Left hindlimb (tissue), 1 donor: ENCODE measurements around the gene MT1F.
"Not testable (repeated sequence)": the region's sequence is repeated elsewhere in the genome, so short reads cannot be mapped to it uniquely, and the experiment has no call there.

Experiments used
- DNase-seq: peaks from one replicate; pipeline ENCODE4 v3.0.0-alpha.2; 2018

The MT1F gene

DNA sequence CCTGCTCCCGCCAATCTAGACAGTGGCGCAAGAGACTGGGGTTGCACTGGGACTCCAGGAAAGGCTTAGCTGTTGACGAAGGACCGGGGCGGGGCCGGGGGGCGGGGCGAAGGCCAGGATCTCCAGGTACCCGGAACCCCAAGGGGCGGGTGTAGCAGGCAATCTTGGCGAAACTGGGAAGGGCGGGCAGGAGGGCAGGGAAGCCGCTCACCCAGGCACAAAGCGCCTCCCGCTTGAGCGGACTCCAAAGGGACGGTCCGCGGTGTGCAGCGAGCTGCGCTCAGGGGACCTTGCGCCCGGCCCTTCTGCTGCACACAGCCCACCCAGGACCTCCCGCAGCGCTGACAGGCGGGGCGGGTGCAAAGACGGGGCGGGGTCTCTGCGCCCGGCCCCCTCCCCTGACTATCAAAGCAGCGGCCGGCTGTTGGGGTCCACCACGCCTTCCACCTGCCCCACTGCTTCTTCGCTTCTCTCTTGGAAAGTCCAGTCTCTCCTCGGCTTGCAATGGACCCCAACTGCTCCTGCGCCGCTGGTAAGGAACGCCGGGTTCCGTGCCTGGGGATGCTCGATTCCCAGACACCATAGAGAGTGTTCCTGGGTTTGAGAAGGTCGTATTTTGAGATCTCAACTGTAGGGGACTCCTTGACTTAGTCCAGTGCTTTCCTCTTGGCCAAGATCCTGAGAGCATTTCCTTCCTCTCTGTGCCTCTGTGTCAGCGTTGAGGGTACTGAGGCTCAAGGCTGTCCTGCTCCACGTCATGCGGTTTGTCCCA, at the start of gene MT1F:
Gene MT1F (plus strand): TSS at position 405 of the 772 bp plus-strand sequence. CDS start 100 bp downstream, at position 505.
- DNase-seq: no peak

DNA sequence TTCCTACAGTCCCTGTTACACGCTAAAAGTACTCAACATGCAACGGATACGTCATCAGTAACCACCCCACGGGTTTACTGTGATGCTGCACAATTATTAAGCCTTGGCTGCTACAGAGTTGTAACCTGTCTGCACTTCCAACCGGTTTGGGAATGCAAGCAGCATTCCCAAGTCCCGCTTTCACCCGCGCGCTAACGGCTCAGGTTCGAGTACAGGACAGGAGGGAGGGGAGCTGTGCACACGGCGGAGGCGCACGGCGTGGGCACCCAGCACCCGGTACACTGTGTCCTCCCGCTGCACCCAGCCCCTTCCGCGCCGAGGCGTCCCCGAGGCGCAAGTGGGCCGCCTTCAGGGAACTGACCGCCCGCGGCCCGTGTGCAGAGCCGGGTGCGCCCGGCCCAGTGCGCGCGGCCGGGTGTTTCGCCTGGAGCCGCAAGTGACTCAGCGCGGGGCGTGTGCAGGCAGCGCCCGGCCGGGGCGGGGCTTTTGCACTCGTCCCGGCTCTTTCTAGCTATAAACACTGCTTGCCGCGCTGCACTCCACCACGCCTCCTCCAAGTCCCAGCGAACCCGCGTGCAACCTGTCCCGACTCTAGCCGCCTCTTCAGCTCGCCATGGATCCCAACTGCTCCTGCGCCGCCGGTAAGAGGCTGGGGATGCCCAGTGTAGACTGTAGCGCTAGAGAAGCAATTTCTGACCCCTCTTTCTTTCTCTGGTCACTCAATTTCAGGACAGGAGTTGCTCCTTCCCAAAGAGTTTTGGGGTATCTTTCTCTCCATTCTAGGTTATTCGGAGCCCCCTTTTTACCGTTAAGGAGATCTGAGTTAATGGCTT, 49.5 kb upstream of the MT1F start, which contains the start of gene MT2A:
Gene MT2A (plus strand): TSS at position 542 of the 833 bp plus-strand sequence. CDS start 72 bp downstream, at position 614.
- peak; percentile 93 for DNase-seq

DNA sequence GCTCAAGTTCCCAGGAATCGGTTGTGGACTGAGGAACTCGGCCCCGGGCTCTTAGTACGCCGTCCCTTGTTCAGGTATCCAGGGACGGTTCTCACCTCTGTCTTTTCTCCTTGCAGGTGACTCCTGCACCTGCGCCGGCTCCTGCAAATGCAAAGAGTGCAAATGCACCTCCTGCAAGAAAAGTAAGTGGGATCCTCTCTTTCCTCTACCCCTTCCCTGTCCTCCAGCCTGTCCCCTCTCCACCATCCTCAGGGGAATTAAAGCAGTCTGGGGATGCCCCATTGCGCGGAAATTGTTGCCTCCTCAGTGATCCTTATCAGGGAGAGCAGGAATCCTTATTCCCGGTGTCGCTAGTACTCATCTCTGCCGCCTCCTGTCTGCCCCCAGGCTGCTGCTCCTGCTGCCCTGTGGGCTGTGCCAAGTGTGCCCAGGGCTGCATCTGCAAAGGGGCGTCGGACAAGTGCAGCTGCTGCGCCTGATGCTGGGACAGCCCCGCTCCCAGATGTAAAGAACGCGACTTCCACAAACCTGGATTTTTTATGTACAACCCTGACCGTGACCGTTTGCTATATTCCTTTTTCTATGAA, 48.8 kb upstream of the MT1F start:
- no peak for DNase-seq

DNA sequence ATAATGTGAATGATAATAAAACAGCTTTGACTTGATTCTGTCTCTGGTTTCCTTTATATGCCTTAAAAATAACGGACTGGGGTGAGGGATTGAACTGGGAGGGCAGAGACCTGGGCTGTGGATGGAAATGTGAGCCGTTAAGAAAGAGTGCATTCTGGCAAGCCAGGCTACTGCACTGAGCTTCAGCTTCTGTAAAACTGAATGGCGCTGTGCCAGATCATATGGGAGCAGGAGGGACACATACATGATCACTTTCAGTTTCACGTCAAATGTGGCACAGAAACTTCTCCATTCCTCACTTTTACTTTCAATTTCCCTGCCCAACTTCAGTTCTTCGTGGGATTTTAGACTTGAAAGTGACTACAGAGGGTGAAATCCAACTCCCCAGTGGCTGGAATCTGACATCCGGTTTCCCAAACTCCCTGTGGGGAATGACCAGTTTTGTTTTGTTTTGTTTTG, 48.3 kb upstream of the MT1F start:
- DNase-seq: peak; percentile 58

DNA sequence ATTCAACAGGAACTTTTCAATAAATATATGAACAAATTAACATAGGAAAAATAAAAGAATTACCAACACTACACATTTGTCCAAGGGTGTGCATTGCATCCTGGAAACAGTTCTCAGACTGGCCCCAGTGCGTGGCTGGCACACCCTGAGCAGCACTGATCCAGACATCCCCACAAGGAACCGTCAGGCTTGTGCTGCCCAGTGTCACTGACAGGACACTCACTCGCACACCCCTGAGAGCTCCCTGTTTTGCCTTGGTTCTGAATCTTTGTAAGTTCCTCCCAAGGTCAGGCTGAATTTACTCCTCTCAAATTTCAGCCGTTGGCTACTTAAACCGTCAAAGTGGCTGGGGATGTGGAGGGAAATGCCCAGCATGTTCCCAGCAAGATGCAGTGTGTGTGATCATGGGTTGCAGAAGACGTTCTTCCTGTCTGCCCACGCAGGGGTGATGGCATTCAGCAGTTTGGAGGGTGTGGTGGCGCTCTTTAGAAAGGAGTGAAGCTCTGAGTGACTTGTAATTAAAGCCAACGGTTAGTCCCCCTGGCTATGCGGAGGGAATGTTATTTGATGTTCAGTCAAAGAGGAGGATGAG, 47.6 kb upstream of the MT1F start:
- DNase-seq: peak; percentile 51

DNA sequence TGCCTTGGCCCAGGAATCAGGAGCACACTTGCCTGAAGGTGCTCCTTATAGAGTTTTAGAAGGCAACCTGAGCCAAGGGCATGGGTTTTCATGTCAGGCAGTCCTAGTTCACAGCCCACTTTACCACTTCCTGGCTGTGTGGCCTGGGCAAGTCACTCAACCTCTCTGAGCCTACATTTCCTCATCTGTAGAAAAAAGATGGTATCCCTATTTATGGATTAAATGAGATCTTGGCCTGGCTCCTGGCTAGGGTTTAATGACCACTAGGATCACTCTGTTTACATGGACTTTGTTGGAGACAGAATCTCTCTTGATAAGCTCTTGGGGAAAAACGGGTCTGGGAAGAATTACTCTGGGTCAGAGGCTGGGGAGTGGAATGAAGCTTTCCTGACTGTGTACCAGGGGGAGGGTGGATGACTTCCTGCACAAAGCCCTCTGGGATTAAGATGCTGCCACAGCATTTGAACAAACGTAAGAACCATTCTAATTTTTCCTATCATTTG, 47.1 kb upstream of the MT1F start:
- DNase-seq: no peak

DNA sequence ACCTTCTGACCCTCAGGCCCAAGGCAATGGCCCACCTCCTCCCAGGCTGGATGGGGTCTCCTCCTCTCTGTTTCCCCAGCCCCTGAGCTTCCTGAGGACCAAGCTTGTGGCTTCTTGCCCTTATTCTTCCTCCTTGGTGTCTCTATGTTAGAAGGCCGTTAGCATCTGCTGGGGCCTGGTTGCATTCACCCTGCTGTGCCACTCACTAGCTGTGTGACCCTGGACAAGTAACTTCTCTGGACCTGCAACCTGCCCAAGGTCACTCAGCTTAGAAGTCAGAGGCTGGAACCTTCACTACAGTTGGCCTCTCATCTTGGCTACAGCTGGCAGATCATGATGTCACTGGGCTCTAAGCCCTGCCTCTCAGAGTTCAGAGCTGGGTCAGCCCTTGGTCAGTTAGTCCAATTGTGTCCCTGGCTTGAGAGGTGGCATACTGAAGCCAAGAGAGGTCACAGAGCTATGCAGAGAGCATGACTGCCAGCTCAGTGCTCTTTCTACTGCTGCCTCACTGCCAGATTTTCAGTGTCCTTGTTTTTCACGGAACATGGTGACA, 46.4 kb upstream of the MT1F start:
- no peak for DNase-seq

DNA sequence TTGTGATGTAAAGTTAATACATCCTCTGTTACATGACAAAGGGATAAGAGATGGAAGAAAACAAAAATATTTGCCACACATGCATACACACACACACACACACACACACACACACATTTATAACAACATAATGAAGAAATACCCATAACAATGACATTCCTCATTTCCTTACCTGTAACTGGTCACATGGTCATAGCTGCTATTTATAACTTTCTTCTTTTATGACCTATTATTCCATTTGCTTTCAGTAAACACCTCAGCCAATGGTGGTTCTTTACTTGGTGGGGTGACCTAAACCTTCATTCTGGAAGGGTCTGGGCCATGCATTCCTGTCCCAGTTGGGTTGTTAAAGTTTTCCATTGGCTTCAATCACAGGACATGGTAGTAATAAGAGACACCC, 44.1 kb upstream of the MT1F start:
- no peak for DNase-seq

DNA sequence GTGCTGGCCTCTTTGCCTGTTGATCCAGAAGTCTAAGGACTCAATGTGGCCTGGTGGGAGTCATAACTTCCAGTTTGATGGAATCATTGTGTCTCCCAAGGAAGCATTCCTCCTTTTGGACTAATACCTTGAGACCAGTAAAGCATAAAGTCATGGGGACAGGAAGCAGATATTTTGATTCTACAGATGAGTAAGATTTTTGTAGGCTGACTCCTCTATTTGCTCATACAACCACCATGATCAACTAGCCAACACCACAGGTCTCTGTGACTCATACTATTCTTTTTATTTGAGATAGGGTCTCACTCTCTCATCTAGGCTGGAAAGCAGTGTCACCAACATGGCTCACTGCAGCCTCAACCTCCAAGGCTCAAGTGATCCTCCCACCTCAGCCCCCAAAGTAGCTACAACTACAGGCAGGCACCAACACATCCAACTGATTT, 43.2 kb upstream of the MT1F start:
- DNase-seq: no peak

DNA sequence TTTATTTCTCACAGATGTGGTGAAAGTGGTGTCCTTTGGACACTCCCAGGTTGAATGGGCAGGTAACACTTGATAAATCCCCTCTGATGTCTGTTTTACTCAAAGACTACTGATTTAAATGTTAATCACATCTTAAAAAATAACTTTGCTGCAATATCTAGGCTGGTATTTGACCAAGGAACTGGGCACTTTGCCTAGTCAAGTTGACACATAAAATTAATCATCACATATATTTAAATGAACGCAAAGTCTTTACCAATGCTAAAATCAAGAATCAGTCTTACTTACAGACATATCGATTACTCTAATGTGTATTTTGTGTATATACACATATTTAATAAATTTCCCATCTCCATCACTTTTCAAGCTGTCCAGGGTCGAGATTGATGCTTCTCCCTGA, 42.4 kb upstream of the MT1F start:
- DNase-seq: no peak

DNA sequence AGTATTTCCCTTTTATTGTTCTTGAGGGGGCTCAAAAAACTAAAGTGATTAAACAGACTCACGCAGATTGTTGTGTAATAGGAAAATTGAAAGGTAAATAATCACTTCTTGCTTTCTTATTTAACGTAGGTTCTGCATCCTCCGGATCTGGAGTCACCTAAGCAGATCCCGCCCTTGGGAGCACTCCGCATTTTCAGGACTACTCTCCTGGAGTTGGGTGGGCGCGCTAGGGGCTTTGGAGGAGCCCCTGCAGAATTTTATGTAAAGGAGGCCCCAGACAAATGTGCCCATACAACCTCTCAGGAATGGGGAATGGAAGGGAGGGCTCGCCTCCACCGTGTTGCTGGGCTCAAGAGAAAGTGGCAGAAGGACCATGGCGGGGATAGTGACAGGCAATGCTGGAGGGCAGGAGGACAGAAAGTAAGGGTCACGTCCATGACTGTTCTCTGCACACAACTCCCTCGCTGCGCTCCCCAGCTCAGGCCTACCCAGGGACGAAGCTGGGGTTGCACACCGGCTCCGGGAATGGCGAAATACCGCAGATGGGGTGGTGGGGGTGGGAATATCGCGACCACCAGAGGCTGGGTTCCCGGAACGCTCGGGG, 41.0 kb upstream of the MT1F start:
- DNase-seq: no peak

DNA sequence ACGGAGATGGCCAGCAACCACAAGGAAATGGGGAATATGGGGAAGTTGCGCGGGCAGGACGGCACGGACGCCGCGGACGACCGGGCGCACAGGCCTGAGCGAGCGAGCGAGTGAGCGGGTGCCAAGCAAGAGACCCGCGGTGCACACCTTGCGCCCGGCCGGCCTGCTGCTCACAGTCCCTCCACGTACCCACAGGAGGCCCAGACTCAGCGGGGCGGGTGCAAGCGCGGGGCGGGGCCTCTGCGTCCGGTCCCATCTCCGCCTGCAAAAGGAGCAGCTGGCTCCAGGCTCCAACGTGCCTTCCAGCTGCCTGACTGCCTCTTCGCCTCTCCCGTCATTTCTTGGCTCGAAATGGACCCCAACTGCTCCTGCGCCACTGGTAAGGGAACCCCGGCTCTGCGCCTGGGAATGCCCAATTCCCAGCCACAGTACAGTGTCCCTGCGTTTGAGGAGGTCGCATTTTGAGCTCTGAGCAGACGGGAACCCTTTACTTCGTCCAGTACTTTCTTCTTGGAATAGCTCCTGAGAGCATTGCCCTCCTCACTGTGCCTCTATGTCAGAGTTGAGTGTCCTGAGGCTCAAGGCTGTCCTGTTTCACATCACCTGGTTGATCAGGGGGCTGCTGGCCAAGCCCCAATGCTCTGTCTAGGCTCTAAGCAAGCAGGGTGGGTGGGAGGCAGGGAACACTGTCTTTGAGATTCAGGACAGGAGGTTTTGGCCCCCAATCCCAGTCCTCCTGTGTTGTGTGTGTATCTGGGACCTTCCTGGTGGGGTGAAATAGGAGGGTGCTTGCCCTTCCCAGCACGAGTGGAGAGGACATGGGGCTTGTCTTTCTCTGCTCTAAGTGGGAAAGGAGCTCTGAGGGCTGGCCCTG, 40.3 kb upstream of the MT1F start:
- peak; percentile 81 for DNase-seq

DNA sequence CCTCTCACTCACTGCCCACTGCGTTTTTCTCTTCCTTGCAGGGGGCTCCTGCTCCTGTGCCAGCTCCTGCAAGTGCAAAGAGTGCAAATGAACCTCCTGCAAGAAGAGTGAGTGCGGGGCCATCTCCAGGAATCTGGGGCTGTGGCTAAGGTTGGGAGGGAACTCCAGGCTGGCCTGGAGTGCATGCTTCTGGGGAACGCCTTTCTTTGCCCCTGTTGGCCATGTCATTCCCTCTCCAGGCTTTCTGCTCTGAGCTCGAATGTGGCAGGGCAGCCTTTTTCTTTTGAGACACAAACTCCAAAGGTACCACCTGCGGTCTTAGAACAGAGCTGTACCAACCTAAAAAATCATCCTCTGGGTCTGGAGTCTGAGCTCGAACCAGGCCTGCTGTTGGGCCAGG, 39.6 kb upstream of the MT1F start:
- DNase-seq: no peak

DNA sequence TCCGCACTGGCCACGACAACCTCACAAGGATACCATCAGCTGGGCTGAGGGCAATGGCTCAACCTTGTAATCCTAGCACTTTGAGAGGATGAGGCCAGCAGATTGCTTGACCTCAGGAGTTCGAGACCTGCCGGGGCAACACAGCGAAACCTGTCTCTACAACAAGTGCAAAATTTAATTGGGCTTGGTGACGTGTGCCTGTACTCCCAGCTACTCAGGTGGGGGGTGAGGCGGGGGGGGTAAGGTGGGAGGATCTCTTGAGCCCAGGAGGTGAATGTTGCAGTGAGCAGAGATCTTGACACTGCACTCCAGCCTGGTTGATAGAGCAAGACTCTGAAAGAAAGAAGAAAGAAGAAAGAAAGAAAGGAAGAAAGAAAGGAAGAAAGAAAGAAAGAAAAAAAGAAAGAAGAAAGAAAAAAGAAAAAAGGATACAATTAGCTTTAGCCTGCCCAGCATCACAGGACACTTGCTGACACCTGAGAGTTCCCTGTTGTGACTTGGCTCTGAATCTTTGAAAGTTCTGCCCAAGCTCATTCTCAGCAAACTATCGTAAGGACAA, 37.3 kb upstream of the MT1F start:
- DNase-seq: no peak

DNA sequence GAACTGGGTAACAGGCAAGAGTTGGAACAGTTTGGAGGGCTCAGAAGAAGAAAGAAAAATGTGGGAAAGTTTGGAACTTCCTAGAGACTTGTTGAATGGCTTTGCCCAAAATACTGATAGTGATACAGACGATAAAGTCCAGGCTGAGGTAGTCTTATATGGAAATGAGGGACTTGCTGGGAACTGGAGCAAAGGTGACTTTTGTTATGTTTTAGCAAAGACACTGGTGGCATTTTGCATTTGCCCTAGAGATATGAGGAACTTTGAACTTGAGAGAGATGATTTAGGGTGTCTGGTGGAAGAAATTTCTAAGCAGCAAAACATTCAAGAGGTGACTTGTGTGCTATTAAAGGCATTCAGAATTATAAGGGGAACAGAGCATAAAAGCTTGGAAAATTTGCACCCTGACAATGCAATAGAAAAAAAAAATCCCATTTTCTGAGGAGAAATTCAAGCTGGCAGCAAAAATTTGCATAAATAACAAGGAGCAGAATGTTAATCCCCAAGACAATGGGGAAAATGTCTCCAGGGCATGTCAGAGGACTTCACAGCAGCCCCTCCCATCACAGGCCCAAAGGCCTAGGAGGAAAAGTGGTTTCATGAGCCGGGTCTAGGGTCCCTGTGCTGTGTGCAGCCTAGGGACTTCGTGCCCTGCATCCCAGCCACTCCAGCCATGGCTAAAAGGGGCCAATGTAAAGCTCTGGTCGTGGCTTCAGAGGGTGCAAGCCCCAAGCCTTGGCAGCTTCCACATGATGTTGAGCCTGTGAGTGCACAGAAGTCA, 35.9 kb upstream of the MT1F start:
- DNase-seq: not testable (repeated sequence)

DNA sequence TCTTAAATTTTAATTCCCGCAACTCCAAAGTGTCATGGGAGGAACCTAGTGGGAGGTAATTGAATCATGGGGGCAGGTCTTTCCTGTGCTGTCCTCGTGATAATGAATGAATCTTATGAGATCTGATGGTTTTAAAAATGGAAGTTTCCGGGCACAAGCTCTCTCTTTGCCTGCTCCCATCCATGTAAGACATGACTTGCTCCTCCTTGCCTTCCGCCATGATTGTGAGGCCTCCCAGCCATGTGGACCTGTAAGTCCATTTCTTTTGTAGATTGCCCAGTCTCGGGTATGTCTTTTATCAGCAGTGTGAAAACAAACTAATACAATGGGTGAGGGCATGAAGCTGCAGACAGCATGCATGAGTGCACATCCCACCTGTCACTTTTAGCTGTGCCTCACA, 34.6 kb upstream of the MT1F start:
- not testable (repeated sequence) for DNase-seq

DNA sequence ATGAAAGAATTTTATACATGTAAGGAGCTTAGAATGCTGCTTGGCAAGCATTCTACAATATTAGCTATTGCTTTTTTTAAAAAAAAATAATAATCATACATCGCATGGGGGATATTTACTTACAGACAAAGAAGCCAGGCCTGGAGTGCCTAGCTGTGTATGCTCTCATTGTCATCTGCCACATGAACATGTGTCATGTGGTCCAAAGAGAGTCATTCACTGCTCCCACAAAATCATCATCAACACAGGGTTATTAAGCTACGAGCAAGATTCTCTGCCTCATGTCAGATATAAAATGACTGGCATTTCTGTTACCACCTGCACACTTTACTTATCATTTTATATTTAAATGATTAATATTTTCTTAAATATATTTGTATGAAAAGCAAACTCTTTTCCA, 34.1 kb upstream of the MT1F start:
- no peak for DNase-seq

DNA sequence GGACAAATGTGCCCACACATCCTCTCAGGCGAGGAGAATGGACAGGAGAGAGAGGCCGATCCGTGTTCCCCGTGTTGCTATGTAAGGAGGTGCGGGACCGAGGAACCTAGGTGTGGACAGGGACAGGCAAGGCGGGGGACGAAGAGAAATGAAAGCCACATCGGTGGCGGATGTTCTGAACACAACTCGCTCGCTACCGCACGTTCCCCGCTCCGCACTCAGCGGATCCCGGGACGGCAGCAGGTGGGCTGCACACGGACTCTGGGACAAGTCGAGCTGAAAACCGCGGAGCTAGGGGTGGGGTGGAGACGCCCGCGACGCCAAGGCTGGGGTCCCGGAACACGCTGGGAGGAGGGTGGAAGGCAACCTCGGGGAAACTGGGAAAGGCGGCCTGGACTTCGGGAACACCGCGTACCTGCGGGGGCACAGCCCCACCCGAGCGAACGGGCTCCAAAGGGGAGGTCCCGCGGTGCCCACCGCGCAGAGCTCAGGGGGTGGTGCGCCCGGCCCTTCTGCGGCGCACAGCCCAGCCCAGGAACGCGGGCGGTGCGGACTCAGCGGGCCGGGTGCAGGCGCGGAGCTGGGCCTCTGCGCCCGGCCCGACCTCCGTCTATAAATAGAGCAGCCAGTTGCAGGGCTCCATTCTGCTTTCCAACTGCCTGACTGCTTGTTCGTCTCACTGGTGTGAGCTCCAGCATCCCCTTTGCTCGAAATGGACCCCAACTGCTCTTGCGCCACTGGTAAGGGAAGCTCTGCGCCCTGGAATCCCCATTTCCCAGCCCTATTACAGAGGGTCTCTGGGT, 32.4 kb upstream of the MT1F start, which contains the start of gene MT1E:
Gene MT1E (plus strand): TSS at position 642 of the 803 bp plus-strand sequence. CDS start 71 bp downstream, at position 713.
- DNase-seq: peak; percentile 76
